Activated CD8-positive, alpha-beta memory T cell treated with anti-CD3 and anti-CD28 coated beads for 1 hour (primary cell): ENCODE results near the gene SDE2.
"Not testable (repeated sequence)": the region's sequence is repeated elsewhere in the genome, so short reads cannot be mapped to it uniquely, and the experiment has no call there.

Source experiments
- DNase-seq, 2 donors: peaks; one replicate each; pipeline ENCODE4 v3.0.0-alpha.2; 2020; ENCODE audit warnings: low read depth in 1 of 2; ENCODE audit errors: extremely low read depth in 1 of 2

Gene SDE2

GRCh38 chr1:225979421-225979820 lies 19.7 kb downstream of the SDE2 start:
- DNase-seq = no peak

GRCh38 chr1:225977937-225978748 lies 21.0 kb downstream of the SDE2 start:
- peak in 1 of 2 donors; percentile 19 for DNase-seq

DNA sequence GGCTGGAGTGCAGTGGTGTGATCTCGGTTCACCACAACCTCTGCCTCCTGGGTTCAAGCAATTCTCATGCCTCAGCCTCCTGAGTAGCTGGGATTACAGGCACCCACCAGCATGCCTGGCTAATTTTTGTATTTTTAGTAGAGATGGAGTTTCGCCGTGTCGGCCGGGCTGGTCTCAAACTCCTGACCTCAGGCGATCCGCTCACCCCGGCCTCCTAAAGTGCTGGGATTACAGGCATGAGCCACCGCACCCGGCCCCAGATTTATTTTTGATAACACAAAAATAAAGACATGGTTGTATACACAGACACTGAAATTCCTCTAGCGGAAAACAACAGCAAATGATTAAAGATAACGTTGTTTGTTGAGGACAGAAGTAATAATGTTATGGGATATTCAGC lies 24.0 kb downstream of the SDE2 start:
- not testable (repeated sequence) for DNase-seq

DNA sequence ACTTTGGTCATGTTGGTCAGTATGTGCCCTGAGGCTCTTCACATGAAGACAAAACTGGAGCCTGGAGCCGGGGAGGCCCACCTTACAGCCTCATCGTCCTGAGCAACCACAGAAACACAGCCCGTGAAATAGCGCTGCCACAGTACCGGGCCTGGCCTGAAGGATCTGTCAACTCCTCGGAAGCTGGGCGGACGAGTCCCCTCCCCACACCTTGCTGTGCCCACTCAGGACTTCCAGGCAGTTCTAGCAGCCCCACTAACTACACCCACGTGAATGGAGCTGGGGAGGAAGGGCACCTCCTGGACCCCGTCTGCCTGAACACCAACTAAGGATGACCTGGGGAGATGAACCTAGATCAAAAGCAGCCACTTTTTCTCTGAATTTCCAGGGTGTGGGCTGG lies 24.7 kb downstream of the SDE2 start:
- DNase-seq = no peak

DNA sequence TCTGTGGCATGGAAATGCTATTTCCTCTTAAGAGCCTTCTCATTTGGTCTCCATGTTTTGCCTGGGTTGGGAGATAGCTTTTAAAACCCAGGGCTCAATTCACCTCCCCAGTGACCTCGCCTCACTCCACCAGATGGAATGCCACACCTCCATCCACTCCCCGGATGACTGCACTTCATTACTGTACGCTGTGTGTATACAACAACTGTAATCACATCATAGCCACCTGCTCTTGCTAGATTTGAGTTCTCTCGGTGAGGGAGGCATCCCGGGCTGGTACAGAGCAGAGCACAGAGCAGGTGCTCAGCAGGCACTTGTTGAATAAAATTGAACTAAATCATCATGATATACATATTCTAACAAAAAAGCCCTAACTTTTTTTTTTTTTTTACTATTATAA lies 26.0 kb downstream of the SDE2 start:
- DNase-seq = no peak

GRCh38 chr1:225972344-225973152 lies 26.6 kb downstream of the SDE2 start:
- DNase-seq = no peak

- DNase-seq = not testable (repeated sequence)
Observed at GRCh38 chr1:225970592-225971157, 28.5 kb downstream of the SDE2 start.

- DNase-seq = not testable (repeated sequence)
Observed at GRCh38 chr1:225969751-225970150, 29.4 kb downstream of the SDE2 start.

DNA sequence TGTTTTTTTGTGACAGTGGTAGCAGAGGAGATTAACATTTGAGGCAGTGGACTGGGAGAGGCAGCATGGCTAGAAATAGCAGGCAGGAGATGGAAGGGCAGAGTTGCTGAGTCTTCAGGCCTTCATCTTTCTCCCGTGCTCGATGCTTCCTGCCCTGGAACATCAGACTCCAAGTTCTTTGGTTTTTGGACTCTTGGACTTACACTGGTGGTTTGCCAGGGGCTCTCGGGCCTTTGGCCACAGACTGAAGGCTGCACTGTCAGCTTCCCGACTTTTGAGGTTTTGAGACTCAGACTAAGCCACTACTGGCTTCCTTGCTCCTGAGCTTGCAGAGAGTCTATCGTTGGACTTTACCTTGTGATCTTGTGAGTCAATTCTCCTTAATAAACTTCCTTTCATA lies 33.9 kb downstream of the SDE2 start:
- no peak for DNase-seq

- no peak for DNase-seq
Observed at GRCh38 chr1:225963735-225964530, 35.2 kb downstream of the SDE2 start.

GRCh38 chr1:225962440-225962975 lies 36.6 kb downstream of the SDE2 start:
- peak; percentile 8 to 51 for DNase-seq

GRCh38 chr1:225961659-225962439 lies 37.3 kb downstream of the SDE2 start:
- DNase-seq = no peak

DNA sequence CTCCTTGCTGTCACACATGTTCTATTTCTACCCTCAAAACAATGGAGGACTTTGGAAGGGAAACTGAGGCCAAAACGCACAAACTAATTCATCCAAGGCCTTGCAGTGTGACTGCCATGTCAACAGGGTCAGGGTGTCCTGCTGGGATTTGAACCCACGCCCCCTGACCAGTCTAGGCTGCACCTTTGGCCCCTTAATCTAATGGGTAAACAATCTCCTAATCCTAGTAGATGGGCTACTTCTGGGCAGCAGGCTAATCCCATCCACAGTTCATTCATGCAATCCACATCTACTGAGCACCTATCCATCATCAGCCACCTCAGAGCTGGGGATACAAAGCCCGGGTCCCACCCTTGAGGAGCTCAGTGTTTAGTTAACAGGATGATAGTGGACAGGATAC lies 41.1 kb downstream of the SDE2 start:
- DNase-seq = no peak

DNA sequence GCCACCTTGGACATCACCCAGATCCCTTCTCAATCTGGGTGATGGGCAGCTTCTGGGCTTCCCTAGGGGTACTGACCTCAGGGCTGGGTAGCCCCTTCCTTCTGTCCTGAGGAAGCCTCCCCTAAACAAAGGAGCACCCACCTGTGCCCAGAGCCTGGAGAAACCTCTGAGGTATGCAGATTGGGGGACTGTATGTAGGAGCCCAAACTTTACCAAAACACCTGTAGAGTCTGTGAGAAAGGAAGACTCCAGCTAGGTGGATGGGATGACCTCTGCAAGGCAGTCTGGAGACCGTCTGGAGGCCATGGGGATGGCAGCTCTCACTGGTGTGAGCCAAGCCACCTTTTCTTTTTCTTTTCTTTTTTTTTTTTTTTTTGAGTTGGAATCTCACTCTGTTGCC lies 44.4 kb downstream of the SDE2 start:
- no peak for DNase-seq

DNA sequence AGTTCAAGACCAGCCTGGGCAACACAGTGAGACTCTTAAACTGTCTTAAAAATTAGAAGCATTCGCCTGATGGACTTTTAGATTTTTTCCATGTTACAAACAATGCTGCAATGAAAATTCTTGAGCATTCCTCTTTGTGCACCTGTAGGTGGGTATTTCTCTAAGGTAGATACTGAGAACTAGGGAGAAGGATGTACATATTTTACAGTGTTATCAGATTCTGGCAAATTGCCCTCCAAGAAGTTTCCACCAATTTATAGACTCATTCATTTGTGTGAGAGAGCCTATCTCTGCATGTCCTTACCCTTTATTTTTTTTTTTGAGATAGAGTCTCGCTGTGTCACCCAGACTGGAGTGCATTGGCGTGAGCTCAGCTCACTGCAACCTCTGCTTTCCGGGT lies 45.8 kb downstream of the SDE2 start:
- no peak for DNase-seq

DNA sequence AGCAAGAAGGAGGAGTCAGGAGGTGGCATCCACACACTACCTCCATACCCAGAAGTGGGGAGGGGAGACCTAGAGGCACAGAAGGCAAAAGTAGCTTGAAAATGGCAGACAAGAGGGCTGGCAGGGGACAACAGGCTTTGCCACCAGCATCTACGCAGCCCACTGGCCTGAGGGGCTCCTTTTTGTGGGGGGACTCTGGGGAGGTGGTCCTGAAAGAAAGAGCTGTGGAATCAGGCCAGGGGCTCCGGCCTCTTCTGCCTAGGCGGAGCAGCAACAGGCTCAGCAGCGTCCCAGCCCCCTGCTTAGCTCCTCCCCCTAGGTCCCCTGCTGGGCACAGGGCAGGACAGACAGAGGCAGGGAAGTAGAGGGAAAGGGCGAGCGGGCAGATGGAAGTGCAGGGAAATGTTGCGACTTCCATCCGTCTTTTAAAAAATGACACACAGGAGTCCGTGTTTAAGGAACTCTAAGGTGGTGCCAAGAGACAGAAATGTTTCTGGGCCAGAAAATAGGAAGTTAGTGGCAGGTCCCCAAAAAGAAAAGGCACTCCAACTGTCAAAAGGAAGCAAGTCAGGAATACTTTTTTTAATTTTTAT lies 48.1 kb downstream of the SDE2 start:
- DNase-seq = no peak

DNA sequence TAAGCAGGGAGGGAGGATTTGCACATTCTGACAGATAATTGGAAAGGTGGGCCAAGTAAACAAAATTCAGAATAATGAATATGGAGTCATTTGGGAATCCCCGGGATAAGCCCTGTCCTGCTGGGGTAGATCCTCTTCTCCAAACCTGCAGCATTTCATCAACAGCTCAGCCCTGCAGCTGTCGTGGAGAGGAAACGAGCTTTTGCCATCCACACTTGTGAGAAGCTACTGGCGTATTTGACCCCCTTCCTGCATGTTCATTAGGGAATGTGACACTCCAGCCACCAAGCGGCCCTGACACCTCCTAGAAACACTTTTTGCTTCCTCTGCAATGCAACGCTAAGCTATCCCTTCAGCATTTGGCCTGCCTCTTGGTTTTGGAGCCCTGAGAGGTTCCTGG lies 50.1 kb downstream of the SDE2 start:
- no peak for DNase-seq

DNA sequence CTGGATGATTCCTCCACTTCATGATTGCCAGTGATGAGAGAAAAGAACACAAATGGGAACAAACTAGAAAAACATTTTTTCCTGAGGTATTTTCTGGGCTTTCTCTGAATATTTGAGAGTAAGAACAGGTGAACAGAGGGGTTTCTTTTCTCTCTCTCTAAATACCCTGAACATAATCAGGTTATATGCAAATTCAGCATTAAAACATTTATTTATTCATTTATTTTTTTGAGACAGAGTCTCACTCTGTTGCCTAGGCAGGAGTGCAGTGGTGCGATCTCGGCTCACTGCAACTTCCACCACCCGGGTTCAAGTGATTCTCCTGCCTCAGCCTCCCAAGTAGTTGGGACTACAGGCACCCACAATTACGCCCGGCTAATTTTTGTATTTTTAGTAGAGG lies 52.3 kb downstream of the SDE2 start:
- DNase-seq = no peak

GRCh38 chr1:225946082-225946620 lies 53.0 kb downstream of the SDE2 start:
- DNase-seq = no peak
